ENCODE measurements around the gene SLAMF1. TPM values are rescaled to one million over a fixed set of nuclear protein-coding genes. Genes with fewer than 3 reads are reported as not detected.
A peak's percentile ranks its signal among the peaks of the same experiment; 100 is the strongest.

The SLAMF1 gene
- total and polyA plus RNA-seq, 2 donors (not counting 1 experiment from before 2014, with no cell fraction given), result 20.7 to 42.3 TPM

- peak overlapping the region; percentile 21 for H3K27ac Mint-ChIP-seq
- no peaks in the 10 kb centered on the region for H3K9me3 Mint-ChIP-seq (ENCODE audit: insufficient read depth)
- H3K4me1 Mint-ChIP-seq, result peaks cover 78% of the 10 kb centered on the region
- 73% methylated on average over 2 of the region's 2 CpGs for whole genome bisulfite sequencing (ENCODE audit: insufficient coverage)
- H3K36me3 ChIP-seq (replicated peaks in 1 of 2; ENCODE audit: control extremely low read depth in 1 of 2, control insufficient read depth in 1 of 2, extremely low read depth in 1 of 2, insufficient read depth in 2 of 2, low read length in 1 of 2), result peaks cover 0 to 8% of the 10 kb centered on the region in 2 experiments
- H3K4me2 ChIP-seq (replicated peaks; ENCODE audit: low read depth, low read length, poor library complexity, severe bottlenecking), result peak overlapping the region; percentile 9
- no peak overlapping the region for H3K9ac ChIP-seq (ENCODE audit: low read length)
- no peaks in the 10 kb centered on the region for H4K20me1 ChIP-seq (ENCODE audit: control insufficient read depth, insufficient read depth, low read length, poor library complexity, severe bottlenecking)
- no peak for DNase-seq
- H3K4me3 ChIP-seq (ENCODE audit: control extremely low read depth in 1 of 5, extremely low read depth in 1 of 5, insufficient read depth in 1 of 5, low read depth in 2 of 5, low read length in 4 of 5), result no peak overlapping the region
- no peaks in the 10 kb centered on the region for H3K27me3 ChIP-seq (replicated peaks in 1 of 4; ENCODE audit: control extremely low read depth in 1 of 4, control insufficient read depth in 3 of 4, insufficient read depth in 4 of 4, low read length in 3 of 4)
- CTCF ChIA-PET, result interaction anchor here (0.9 to 2.5 kb wide), 3 partner anchors 9 to 141 kb away, joined by 3 to 7 read pairs (median 4); partner anchors contain the start of gene CD84
- no peaks in the 10 kb centered on the region for H3K9me3 ChIP-seq (ENCODE audit: control extremely low read depth in 1 of 3, control insufficient read depth in 2 of 3, insufficient read depth in 1 of 3, low read length in 2 of 3)
- H3K27me3 Mint-ChIP-seq, result no peaks in the 10 kb centered on the region
- ATAC-seq (ENCODE audit: low read depth), result no peak
- H3K27ac ChIP-seq (ENCODE audit: low read length in 2 of 2), result peak overlapping the region in 1 of 2 donors; percentile 9
- H3K4me1 ChIP-seq (ENCODE audit: control insufficient read depth in 2 of 2, insufficient read depth in 2 of 2, low read length in 2 of 2), result peaks cover 28 to 39% of the 10 kb centered on the region in 2 donors
- peak overlapping the region; percentile 4 for H3K4me3 Mint-ChIP-seq
- TF ChIP-seq CTCF (IDR thresholded peaks at IDR 0.05) (no peak), EZH2 (IDR thresholded peaks at IDR 0.05; ENCODE audit: borderline replicate concordance, insufficient read depth, low read depth, low read length, poor library complexity, severe bottlenecking) (no peak)
- POLR2A ChIA-PET, result no interaction called here
- peak overlapping the region; percentile 6 for H2AFZ ChIP-seq (ENCODE audit: insufficient read depth, low read depth, low read length, poor library complexity, severe bottlenecking)
- intact Hi-C loops (cut with micrococcal nuclease), result loop anchor here (2.0 to 10.0 kb wide), 2 partner anchors 15 to 45 kb away; partner anchors contain the start of gene SLAMF6
- peaks cover 79% of the 10 kb centered on the region for H3K79me2 ChIP-seq (ENCODE audit: control insufficient read depth, insufficient read depth, low read length)
Observed at GRCh38 chr1:160569806-160570205, 77.0 kb downstream of the SLAMF1 start.

GRCh38 chr1:160567858-160568682 lies 78.8 kb downstream of the SLAMF1 start:
- no peaks in the 10 kb centered on the region for H3K27me3 Mint-ChIP-seq
- WGBS (ENCODE audit: insufficient coverage), result 29% methylated on average over 6 of the region's 8 CpGs
- intact Hi-C loops (cut with micrococcal nuclease), result loop anchor here (2.0 kb wide), 1 partner anchor 13 kb away; no protein-coding TSS in a partner anchor
- CTCF ChIA-PET, result interaction anchor here (2.5 kb wide), 1 partner anchor 139 kb away, joined by 7 read pairs; no protein-coding TSS in a partner anchor
- no peaks in the 10 kb centered on the region for H3K27me3 ChIP-seq (replicated peaks in 1 of 4; ENCODE audit: control extremely low read depth in 1 of 4, control insufficient read depth in 3 of 4, insufficient read depth in 4 of 4, low read length in 3 of 4)
- H3K4me3 Mint-ChIP-seq, result peak overlapping the region; percentile 27
- POLR2A ChIA-PET, result no interaction called here
- H3K79me2 ChIP-seq (ENCODE audit: control insufficient read depth, insufficient read depth, low read length), result peaks cover 71% of the 10 kb centered on the region
- no peaks in the 10 kb centered on the region for H4K20me1 ChIP-seq (ENCODE audit: control insufficient read depth, insufficient read depth, low read length, poor library complexity, severe bottlenecking)
- peak overlapping the region; percentile 77 for H3K27ac Mint-ChIP-seq
- H3K9me3 ChIP-seq (ENCODE audit: control extremely low read depth in 1 of 3, control insufficient read depth in 2 of 3, insufficient read depth in 1 of 3, low read length in 2 of 3), result peaks cover 0 to 2% (median 0%) of the 10 kb centered on the region in 3 donors
- peaks cover 7 to 22% of the 10 kb centered on the region in 2 experiments for H3K36me3 ChIP-seq (replicated peaks in 1 of 2; ENCODE audit: control extremely low read depth in 1 of 2, control insufficient read depth in 1 of 2, extremely low read depth in 1 of 2, insufficient read depth in 2 of 2, low read length in 1 of 2)
- peaks cover 16 to 33% of the 10 kb centered on the region in 2 donors for H3K4me1 ChIP-seq (ENCODE audit: control insufficient read depth in 2 of 2, insufficient read depth in 2 of 2, low read length in 2 of 2)
- DNase-seq, result no peak
- ATAC-seq (ENCODE audit: low read depth), result peak; percentile 47
- H3K9ac ChIP-seq (ENCODE audit: low read length), result no peak overlapping the region
- H3K27ac ChIP-seq (ENCODE audit: low read length in 2 of 2), result peak overlapping the region in 1 of 2 donors; percentile 54
- peak overlapping the region; percentile 55 for H2AFZ ChIP-seq (ENCODE audit: insufficient read depth, low read depth, low read length, poor library complexity, severe bottlenecking)
- TF ChIP-seq EZH2 (IDR thresholded peaks at IDR 0.05; ENCODE audit: borderline replicate concordance, insufficient read depth, low read depth, low read length, poor library complexity, severe bottlenecking), result no peak
- no peak for TF ChIP-seq CTCF (IDR thresholded peaks at IDR 0.05)
- peak overlapping the region; percentile 42 for H3K4me2 ChIP-seq (replicated peaks; ENCODE audit: low read depth, low read length, poor library complexity, severe bottlenecking)
- H3K9me3 Mint-ChIP-seq (ENCODE audit: insufficient read depth), result no peaks in the 10 kb centered on the region
- peaks cover 68% of the 10 kb centered on the region for H3K4me1 Mint-ChIP-seq
- H3K4me3 ChIP-seq (ENCODE audit: control extremely low read depth in 1 of 5, extremely low read depth in 1 of 5, insufficient read depth in 1 of 5, low read depth in 2 of 5, low read length in 4 of 5), result no peak overlapping the region
